BE2C (cell line): ENCODE measurements around the gene SNRPN.
"Not testable (repeated sequence)": the region's sequence is repeated elsewhere in the genome, so short reads cannot be mapped to it uniquely, and the experiment has no call there.

Experiments
- DNase-seq: peaks from one replicate; pipeline ENCODE4 v3.0.0-alpha.2; 2020
- H3K27me3 ChIP-seq: fragments of 250-450 bp; sonication (Bioruptor Pico); 2 replicates; pipeline ENCODE4 v1.5.1; 2020; ENCODE audit warnings: mild to moderate bottlenecking
- H3K36me3 ChIP-seq: fragments of 250-450 bp; sonication (Bioruptor Pico); 2 replicates; pipeline ENCODE4 v1.5.1; 2020; ENCODE audit warnings: mild to moderate bottlenecking
- H3K4me1 ChIP-seq: fragments of 250-450 bp; sonication (Bioruptor Pico); 2 replicates; pipeline ENCODE4 v1.5.1; 2020
- H3K4me3 ChIP-seq: 2 replicates; pipeline ENCODE4 v1.5.1; 2011; ENCODE audit warnings: low read depth, low read length
- H3K9me3 ChIP-seq: fragments of 250-450 bp; sonication (Bioruptor Pico); 2 replicates; pipeline ENCODE4 v1.5.1; 2020
- CTCF ChIP-seq: IDR thresholded peaks from 2 replicates; pipeline ENCODE4 v1.5.1; 2012; ENCODE audit warnings: mild to moderate bottlenecking, low read depth, low read length

SNRPN gene

GRCh38 chr15:24924621-24925020 is 30.2 kb upstream of the SNRPN start:
- TF ChIP-seq CTCF, result no peak
- Histone ChIP-seq H3K36me3 (no peaks in the 10 kb centered on the region), H3K4me3 (no peak overlapping the region), H3K4me1 (no peaks in the 10 kb centered on the region), H3K27me3 (no peaks in the 10 kb centered on the region), H3K9me3 (no peaks in the 10 kb centered on the region)
- no peak for DNase-seq

- H3K36me3 ChIP-seq, DNase-seq, H3K27me3 ChIP-seq, H3K4me1 ChIP-seq, H3K4me3 ChIP-seq, H3K9me3 ChIP-seq: not testable (repeated sequence)
Measured at GRCh38 chr15:24931874-24932732, 22.7 kb upstream of the SNRPN start.

- no peak for TF ChIP-seq CTCF
- Histone ChIP-seq H3K9me3 (no peaks in the 10 kb centered on the region), H3K4me1 (no peaks in the 10 kb centered on the region), H3K4me3 (no peak overlapping the region), H3K27me3 (no peaks in the 10 kb centered on the region), H3K36me3 (no peaks in the 10 kb centered on the region)
- DNase-seq, result no peak
Measured at GRCh38 chr15:24933716-24934115, 21.1 kb upstream of the SNRPN start.

GRCh38 chr15:24938224-24938623 is 16.6 kb upstream of the SNRPN start:
- H3K36me3 ChIP-seq, H3K9me3 ChIP-seq: not testable (repeated sequence)

GRCh38 chr15:24940236-24940635 is 14.6 kb upstream of the SNRPN start:
- DNase-seq, result no peak
- Histone ChIP-seq H3K4me1 (no peaks in the 10 kb centered on the region), H3K27me3 (no peaks in the 10 kb centered on the region), H3K36me3 (no peaks in the 10 kb centered on the region), H3K9me3 (no peaks in the 10 kb centered on the region), H3K4me3 (no peak overlapping the region)
- no peak for TF ChIP-seq CTCF

More at GRCh38 chr15:24938224-24938623, 16.6 kb upstream of the SNRPN start:
- DNase-seq, H3K4me3 ChIP-seq, H3K27me3 ChIP-seq, H3K4me1 ChIP-seq: not testable (repeated sequence)

- no peak for DNase-seq
- no peaks in the 10 kb centered on the region for H3K9me3 ChIP-seq
- no peaks in the 10 kb centered on the region for H3K27me3 ChIP-seq
- no peaks in the 10 kb centered on the region for H3K4me1 ChIP-seq
- H3K4me3 ChIP-seq, result no peak overlapping the region
- no peak for TF ChIP-seq CTCF
- no peaks in the 10 kb centered on the region for H3K36me3 ChIP-seq
Measured at GRCh38 chr15:24943361-24943760, 11.4 kb upstream of the SNRPN start.

GRCh38 chr15:24944954-24945353 is 9.8 kb upstream of the SNRPN start:
- no peaks in the 10 kb centered on the region for H3K36me3 ChIP-seq
- H3K27me3 ChIP-seq, result no peaks in the 10 kb centered on the region
- H3K4me3 ChIP-seq, result no peak overlapping the region
- no peak for TF ChIP-seq CTCF
- no peaks in the 10 kb centered on the region for H3K9me3 ChIP-seq
- DNase-seq, result no peak
- no peaks in the 10 kb centered on the region for H3K4me1 ChIP-seq
